DOHH2 (cell line): Measurements from ENCODE around the gene ARL14EP.

Source experiments
- CTCF ChIP-seq: fragments of 200-600 bp; sonication (generic); IDR thresholded peaks from one replicate; pipeline ENCODE4 v1.5.1; 2014; ENCODE audit warnings: antibody characterized with exemption, mild to moderate bottlenecking, low read depth, low read length; ENCODE audit not compliant: poor library complexity, severe bottlenecking
- EZH2phosphoT487 ChIP-seq: fragments of 200-600 bp; sonication (generic); IDR thresholded peaks from 2 replicates; pipeline ENCODE4 v1.6.1; 2017; ENCODE audit warnings: borderline replicate concordance, mild to moderate bottlenecking, antibody characterized with exemption, low read length, moderate library complexity, mixed read lengths

- TF ChIP-seq CTCF (no peak), EZH2phosphoT487 (no peak)
Observed at GRCh38 chr11:30311189-30311588, 11.7 kb upstream of the ARL14EP start.
